GM13977 (cell line): ENCODE measurements around the gene PLCB1.
"Not testable (repeated sequence)": the region's sequence is repeated elsewhere in the genome, so short reads cannot be mapped to it uniquely, and the experiment has no call there.

Experiments
- DNase-seq: peaks from one replicate; pipeline ENCODE4 v3.0.0; 2012; ENCODE audit warnings: low spot score
- CTCF ChIP-seq: IDR thresholded peaks from 2 replicates; pipeline ENCODE4 v1.5.1; 2012; ENCODE audit warnings: mild to moderate bottlenecking, control low read depth; ENCODE audit not compliant: insufficient read depth; ENCODE audit errors: extremely low read depth, missing control alignments
- in situ Hi-C: fragments of 300-500 bp; cut with MboI; formaldehyde crosslinking; loops from one replicate; pipeline ENCODE4 v1.12.0; 2022; ENCODE audit warnings: low sequenced_read_pairs, low pct_unique_long_range_greater_than_20kb, mixed read lengths, inconsistent platforms; ENCODE audit not compliant: unreplicated experiment

The PLCB1 gene

DNA sequence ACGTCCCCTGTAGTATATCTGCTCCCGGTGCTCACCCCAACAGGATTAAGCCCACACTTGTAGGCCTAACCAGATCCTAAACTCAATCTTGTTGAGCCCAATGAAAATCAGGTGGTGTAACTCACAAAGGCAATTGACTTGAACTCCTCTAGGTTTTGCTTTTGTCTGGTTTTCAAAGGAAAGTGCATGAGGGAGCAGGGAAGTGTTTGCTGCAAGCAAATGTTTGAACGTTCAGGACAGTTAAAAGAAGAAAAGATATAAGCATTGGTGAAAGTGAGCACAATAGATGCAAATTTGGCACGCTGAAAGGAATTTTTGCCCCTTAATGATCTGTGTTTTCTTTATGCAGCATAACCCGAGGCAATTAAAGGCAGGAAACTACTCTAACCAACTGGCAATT lies 212.6 kb downstream of the PLCB1 start:
- in situ Hi-C loops = no loop called here
- no peak for TF ChIP-seq CTCF
- no peak for DNase-seq

GRCh38 chr20:8346700-8347270 lies 214.7 kb downstream of the PLCB1 start:
- no peak for DNase-seq
- in situ Hi-C loops = no loop called here
- TF ChIP-seq CTCF = no peak

GRCh38 chr20:8350225-8350624 lies 218.2 kb downstream of the PLCB1 start:
- DNase-seq, in situ Hi-C loops: not testable (repeated sequence)

DNA sequence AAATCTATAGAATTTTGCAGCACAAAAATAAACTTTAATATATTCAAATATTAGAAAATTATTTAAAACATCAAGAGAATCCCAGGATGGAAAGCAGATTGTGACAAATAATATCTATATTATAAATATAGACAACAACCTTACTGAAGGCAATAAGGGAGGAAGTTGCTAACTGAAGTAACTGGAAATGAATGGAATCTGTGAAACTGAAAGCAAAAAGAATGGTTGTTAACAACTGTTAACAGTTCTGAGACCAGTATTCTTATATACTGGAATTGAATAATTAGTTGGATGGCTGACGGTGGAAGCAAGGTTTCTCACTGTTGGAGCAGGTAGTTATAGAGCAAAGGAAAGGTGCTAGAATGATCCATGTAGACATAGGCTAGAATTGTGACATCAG lies 220.4 kb downstream of the PLCB1 start:
- in situ Hi-C loops = no loop called here
- no peak for DNase-seq
- TF ChIP-seq CTCF = no peak

GRCh38 chr20:8353512-8353911 lies 221.4 kb downstream of the PLCB1 start:
- in situ Hi-C loops = no loop called here
- DNase-seq = no peak
- TF ChIP-seq CTCF = no peak

- no peak for TF ChIP-seq CTCF
- no peak for DNase-seq
- in situ Hi-C loops = no loop called here
These were observed 223.4 kb downstream of the PLCB1 start for GRCh38 chr20:8355453-8355852.

- in situ Hi-C loops = no loop called here
- no peak for TF ChIP-seq CTCF
- DNase-seq = no peak
These were observed 224.7 kb downstream of the PLCB1 start for GRCh38 chr20:8356806-8357205.
